Skin epidermis (tissue), 12 donors: ENCODE results near the gene PHPT1.
"Not testable (repeated sequence)": the region's sequence is repeated elsewhere in the genome, so short reads cannot be mapped to it uniquely, and the experiment has no call there.

Experiments used
- H3K27ac ChIP-seq, 21 experiments: fragments of 200-600 bp; sonication (generic) in 11 of 21; one replicate each; pipeline ENCODE4 v1.5.0; 2020; ENCODE audit warnings: mild to moderate bottlenecking in 3 of 21, inconsistent platforms in 2 of 21, moderate library complexity in 2 of 21
- H3K4me3 ChIP-seq, 7 experiments: fragments of 200-600 bp; sonication (generic) in 2 of 7; one replicate each; pipeline ENCODE4 v1.5.0; 2020; ENCODE audit warnings: inconsistent platforms in 2 of 7, mild to moderate bottlenecking in 2 of 7, moderate library complexity in 1 of 7

PHPT1 gene

DNA sequence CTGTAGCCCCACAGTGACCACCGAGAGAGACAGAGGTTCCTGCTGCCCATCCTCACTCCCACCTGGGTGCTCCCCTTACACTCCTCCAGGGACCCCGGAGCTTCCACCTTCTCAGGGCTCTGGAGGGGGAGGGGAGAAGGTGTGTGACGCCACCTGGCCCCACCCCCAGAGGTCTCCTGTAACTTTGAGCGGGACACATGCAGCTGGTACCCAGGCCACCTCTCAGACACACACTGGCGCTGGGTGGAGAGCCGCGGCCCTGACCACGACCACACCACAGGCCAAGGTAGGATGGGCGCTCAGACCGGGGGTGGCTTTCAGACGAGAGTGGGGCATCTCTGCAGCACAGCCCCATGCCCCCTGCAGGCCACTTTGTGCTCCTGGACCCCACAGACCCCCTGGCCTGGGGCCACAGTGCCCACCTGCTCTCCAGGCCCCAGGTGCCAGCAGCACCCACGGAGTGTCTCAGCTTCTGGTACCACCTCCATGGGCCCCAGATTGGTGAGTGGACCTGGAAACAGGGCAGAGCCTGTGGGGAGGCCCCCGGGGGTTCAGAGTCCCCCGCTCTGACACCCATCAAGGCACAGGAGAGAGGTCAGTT is 7.4 kb downstream of the PHPT1 start:
- Histone ChIP-seq H3K4me3 (no peak overlapping the region), H3K27ac (no peak overlapping the region)

DNA sequence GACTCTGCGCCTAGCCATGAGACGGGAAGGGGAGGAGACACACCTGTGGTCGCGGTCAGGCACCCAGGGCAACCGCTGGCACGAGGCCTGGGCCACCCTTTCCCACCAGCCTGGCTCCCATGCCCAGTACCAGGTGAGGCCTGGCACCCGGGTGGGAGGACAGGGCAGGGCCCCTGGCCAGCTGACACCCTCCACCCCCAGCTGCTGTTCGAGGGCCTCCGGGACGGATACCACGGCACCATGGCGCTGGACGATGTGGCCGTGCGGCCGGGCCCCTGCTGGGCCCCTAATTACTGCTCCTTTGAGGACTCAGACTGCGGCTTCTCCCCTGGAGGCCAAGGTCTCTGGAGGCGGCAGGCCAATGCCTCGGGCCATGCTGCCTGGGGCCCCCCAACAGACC is 8.0 kb downstream of the PHPT1 start:
- no peak overlapping the region for H3K27ac ChIP-seq

DNA sequence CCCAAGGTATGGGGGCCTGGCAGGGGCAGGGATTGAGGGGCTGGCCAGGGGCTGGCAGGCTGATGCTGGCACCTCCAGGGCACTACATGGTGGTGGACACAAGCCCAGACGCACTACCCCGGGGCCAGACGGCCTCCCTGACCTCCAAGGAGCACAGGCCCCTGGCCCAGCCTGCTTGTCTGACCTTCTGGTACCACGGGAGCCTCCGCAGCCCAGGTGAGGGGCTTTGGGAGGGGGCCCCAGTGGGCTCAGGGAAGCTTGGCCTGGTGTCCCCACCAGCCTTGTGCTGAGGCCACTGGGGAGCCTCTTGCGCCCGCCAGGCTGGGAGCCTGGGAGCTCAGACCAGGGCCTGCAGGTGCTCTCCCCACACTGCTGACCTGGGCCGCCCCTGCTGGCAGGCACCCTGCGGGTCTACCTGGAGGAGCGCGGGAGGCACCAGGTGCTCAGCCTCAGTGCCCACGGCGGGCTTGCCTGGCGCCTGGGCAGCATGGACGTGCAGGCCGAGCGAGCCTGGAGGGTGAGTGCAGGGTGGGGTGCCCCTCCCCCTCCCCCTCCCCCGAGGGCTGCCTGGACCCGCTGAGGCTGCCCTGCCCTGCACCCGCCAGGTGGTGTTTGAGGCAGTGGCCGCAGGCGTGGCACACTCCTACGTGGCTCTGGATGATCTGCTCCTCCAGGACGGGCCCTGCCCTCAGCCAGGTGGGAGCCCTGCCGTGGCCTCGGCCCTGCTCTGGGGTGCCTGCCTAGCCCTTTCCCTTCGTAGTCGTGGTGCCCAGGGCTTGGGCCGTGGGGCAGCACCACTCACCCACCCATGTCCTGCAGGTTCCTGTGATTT is 8.6 kb downstream of the PHPT1 start:
- no peak overlapping the region for H3K4me3 ChIP-seq
- peak overlapping the region in 5 of 21 experiments; percentile 20 to 63 (median 50) for H3K27ac ChIP-seq

More for the DNA sequence above, 8.0 kb downstream of the PHPT1 start:
- H3K4me3 ChIP-seq, result no peak overlapping the region

DNA sequence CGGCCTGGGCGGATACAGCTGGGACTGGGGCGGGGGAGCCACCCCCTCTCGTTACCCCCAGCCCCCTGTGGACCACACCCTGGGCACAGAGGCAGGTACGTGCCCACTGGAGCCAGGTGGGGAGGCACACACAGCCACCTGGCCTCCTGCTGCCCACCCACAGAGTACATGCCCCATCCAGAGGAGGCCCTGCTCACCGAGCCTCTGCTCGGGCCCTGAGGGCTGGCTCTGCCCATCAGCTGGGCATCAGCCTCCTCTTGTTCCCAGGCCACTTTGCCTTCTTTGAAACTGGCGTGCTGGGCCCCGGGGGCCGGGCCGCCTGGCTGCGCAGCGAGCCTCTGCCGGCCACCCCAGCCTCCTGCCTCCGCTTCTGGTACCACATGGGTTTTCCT is 9.2 kb downstream of the PHPT1 start:
- Histone ChIP-seq H3K4me3 (no peak overlapping the region), H3K27ac (peak overlapping the region in 8 of 21 experiments; percentile 20 to 63 (median 48))

DNA sequence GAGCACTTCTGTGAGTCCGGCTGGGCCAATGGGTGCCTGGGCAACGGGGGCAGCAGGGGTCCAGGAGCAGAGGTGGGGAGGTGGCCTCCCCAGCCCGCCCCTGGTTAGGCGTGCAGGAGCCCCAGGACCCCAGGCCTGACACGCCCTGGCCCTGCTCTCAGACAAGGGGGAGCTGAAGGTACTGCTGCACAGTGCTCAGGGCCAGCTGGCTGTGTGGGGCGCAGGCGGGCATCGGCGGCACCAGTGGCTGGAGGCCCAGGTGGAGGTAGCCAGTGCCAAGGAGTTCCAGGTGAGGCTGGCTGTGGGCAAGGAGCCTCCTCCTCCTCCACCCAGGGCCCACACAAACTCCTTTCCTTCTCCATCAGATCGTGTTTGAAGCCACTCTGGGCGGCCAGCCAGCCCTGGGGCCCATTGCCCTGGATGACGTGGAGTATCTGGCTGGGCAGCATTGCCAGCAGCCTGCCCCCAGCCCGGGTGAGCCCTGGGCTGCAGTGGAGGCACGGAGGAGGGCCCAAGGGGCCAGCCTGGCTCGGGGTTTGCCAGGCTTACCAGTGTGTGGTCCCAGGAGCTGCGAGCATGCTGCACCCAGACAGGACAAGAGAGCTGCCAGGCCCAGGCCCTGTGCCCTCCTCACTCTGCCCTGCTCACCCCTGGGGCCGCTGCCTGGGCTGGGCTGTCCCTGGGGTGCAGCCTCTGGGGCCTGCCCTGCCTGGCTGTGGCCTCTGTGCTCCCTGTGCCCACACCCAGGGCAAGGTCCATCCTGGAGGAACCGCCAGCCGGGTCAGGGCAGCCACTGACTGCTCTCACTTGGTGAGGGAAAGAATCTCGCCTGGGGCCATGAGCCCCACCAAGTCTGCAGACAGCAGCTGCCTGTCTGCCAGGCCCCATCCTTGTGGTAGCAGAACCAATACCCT is 9.9 kb downstream of the PHPT1 start:
- Histone ChIP-seq H3K4me3 (no peak overlapping the region), H3K27ac (peak overlapping the region in 11 of 21 experiments; percentile 20 to 63 (median 49))

DNA sequence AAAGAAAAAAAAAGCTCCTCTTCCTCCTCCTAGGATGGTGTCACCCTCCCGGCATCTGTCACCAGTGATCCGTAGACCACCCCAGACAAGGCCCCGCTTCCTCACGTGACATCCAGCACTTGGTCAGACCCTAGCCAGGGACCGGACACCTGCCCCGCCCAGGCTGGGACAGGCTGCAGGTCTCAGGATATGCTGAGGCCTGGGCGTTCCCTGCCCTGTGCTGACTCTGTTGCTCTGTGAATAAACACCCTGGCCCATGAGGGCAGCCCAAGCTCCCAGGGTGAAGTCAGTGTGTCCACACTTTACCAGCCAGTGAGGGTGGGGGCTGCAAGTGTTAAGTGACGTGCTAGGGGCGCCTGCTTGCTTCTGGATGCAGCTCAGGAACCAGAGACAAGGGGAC is 11.3 kb downstream of the PHPT1 start:
- Histone ChIP-seq H3K27ac (no peak overlapping the region), H3K4me3 (no peak overlapping the region)

DNA sequence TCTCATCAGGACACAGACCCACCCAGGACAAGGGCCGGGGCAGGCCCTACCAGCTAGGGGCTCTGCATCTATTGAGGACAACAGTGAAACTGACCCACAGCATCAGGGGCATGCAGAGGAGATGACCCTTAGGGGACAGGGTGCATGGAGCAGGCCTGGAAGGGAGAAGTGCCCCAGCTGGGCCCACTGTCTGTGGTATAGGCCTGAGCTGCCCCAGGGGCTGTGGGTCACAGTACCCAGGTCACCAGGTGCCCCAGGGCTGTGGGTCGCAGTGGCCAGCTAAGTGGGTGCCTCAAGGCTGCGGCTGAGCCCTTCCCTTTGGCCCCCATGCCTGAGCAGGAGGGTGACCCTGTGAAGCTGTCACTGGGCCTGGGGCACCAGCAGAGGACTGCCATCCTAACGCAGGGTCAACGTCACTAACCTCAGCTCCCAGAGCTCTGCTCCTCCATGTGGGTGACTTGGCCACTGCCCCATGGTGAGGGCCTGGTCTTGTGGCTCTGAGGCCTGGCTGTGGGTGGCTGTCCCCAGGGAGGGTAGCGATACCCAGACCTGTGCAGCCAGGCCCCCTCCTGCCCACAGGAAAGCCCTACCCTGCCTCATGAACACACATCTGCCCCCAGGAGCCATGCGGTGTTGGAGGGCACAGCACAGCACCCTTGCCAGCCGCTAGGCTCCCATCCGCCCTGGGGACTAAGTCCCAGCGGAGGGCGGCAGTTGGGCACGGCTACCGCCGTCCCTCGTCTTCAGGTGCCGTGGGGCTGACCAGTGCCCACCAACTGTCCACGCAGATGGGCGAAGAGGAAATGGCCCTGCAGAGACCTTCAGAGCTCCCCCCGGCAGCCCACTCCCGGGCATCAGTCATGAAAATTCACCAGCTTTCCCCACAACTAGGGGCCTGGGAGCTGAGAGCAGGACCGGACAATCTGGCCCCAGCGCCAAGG is 12.0 kb downstream of the PHPT1 start:
- Histone ChIP-seq H3K4me3 (no peak overlapping the region), H3K27ac (no peak overlapping the region)

DNA sequence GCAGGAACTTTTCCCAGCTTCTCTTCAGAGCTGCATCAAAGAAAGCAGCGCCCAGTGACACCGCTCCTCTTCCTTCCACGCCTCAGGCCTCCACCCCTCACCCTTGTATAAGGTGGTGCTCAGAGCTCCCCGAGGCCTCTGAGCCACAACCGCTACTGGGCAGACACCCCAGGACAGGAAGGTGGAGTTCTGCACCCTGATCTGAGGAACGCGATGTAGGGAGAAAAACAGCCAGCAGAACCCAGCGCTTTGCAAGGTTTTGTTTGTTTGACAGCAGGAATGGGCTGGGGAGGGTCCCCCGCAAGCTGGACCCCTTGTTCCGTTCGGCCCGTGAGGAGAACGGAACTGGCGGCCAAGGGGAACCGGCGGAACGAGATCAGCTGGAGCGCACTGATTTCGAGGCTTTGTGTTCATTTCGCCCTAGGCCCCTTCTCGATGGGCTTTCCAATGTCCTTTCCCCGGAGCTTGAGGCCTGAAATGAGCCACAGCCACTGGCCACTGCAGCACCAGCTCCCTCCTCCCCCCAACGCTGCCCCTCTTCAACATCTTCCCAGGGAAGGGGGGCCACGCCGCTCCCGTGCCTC is 12.8 kb downstream of the PHPT1 start:
- Histone ChIP-seq H3K4me3 (no peak overlapping the region), H3K27ac (no peak overlapping the region)

DNA sequence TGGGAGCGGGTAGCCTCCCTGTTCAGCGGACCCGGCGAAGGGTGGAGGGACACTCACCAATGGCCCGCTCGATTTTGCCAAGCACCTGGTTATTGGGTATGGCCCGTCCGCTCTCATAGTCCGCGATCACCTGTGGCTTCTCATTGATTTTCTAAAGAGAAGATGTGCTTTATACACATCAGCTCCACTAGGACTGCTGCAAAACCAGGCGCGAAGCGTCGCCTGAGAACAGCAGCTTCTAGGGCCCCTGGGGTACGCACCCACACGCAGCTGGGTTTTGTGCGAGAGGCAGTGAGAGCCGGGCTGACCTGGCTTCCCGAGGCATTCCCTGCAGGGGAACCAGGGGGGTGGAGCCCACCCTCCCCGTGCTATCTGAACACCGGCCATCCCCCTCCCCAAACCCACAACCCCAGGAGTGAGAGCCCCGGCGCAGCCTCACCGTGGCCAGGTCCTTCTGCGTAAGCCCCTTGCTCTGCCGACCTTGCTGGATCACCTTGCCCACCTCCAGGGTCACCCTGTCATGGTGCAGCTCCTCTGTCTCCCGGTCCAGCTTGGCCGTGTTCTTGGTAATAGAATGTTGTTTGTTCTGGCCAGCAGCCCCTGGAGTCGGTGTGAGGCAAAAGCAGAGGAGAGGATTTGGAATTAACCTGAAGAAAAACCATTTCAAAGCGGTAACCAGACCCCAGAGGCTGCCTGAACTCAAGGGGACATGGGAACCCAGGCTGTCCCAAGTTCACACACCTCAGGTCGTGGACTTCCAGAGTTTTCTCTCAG is 13.8 kb downstream of the PHPT1 start:
- H3K4me3 ChIP-seq, result no peak overlapping the region
- H3K27ac ChIP-seq, result no peak overlapping the region

DNA sequence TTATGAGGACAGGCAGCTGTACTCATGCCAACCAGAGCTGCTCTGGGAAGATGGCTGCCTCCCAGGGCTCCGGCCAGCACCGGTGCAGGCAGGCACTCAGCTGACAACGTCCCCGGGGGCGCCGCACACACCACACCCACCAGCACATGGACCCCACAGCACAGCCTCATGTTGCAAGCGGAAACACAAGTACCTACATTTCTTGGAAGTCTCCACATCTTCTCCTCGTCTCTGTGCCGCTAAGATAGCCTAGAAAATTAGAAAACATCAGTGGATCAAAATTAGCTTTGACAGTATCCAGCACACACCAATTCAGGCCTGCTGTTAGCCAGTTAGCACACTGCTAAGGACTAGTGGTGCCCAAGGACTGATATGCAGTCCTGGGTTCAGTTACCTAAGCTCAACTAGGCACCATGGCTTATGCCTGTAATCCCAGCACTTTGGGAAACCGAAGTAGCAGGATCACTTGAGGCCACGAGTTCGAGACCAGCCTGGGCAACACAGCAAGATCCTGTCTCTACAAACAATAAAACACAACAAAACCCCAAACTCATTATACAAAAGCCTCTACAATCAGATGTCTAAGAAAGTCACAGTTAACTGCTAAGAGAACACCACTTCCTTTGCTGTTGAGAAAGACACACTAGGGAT is 14.5 kb downstream of the PHPT1 start:
- H3K27ac ChIP-seq, result no peak overlapping the region
- H3K4me3 ChIP-seq, result no peak overlapping the region

DNA sequence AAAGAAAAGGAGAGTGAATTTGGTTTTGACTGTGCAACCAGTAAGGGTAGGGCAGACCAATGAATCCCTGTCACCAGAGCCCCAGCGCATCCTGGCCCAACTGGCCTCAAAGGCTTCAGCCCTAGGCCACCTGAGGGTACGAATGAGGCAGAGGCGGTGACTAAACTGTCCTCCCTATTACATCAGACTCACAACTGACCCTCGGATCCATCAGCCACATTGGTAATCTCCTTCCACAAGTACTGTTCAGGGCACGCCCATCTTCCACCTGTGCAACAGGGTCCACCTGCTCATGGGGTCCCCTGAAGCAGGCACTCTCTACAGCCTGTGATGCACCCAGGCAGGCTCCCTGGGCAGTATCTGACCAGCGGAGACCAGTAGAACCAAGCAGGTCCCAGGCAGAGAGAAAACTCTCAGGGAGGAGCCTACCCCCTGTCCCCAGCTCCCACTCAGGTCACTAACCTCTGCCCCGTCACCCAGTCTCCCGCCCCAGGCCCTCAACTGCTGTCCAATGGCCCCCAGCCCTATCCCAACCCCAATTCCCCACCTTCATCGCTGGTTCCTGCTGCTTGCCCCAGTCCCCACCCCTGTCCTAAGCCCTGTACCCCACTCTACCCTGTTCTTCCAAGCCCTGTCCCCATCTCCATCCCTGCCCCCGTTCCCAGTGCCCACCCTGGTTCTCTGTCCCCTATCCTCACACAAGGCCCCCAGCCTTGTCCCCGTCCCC is 16.0 kb downstream of the PHPT1 start:
- H3K27ac ChIP-seq, result peak overlapping the region in 19 of 21 experiments; percentile 87 to 99 (median 96)
- peak overlapping the region; percentile 82 to 97 (median 90) for H3K4me3 ChIP-seq

DNA sequence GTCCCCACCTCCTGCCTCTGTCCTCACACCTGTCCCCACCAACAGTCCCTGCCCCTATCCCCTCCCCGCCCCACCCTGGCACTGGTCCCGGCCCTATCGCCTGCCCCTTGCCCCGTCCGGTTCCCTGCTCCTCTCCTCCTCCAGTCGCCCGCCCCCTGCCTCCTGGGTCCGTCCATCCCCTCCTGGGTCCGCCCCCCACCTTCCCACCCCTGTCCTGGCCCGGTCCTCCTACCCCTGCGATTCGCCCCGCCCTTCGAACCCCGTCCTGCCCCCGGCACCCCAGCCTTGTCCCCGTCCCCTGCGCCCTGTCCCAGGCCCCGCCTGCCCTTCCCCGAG is 16.5 kb downstream of the PHPT1 start:
- Histone ChIP-seq H3K4me3 (peak overlapping the region; percentile 82 to 97 (median 90)), H3K27ac (peak overlapping the region; percentile 60 to 99 (median 96))

DNA sequence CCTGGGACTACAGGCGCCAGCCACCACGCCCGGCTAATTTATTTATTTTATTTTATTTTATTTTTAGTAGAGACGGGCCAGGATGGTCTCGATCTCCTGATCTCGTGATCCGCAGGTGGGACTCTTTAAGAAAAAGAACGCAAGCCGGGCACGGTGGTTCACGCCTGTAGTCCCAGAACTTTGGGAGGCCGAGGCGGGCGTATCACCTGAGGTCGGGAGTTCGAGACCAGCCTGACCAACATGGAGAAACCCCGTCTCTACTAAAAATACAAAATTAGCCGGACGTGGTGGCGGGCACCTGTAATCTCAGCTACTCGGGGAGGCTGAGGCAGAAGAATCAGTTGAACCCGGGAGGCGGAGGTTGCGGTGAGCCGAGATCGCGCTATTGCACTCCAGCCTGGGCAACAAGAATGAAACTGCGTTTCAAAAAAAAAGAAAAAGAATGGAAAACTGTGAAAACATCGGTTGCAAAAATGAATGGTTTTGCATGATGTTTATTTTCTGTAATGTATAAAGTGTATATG is 17.8 kb downstream of the PHPT1 start:
- Histone ChIP-seq H3K27ac (peak overlapping the region in 19 of 21 experiments; percentile 11 to 99 (median 96)), H3K4me3 (peak overlapping the region; percentile 82 to 97 (median 90))

DNA sequence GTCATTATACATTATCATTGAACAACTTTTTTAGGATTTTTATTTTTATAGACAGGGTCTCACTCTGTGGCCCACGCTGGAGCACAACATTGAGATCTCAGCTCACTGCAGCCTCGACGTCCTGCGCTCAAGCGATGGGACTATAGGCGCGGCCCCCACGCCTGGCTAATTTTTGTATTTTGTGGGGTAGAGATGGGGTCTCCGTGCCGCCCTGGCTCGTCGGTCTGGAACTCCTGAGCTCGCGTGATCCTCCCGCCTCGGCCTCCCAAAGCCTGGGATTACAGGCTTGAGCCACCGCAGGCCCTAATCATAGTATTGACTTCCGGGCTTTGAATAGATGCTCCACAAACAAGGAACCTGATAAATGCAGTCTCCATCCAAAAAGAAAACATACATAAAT is 18.3 kb downstream of the PHPT1 start:
- Histone ChIP-seq H3K4me3 (no peak overlapping the region), H3K27ac (no peak overlapping the region)

DNA sequence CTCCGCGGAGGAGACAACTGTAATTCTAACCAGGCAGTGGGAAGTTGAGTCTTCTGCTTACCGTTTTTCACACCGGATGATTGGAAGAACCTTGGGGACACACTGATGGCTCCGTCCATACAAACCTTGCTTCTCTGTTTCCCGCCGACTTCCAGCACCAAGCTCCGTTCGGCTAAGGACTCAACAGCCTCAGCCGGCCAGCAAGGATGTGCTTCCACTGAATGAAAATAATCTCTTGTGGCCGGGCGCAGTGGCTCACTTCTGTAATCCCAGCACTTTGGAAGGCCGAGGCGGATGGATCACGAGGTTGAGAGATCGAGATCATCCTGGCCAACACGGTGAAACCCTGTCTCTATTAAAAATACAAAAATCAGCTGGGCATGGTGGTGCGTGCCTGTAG is 18.7 kb downstream of the PHPT1 start:
- Histone ChIP-seq H3K27ac (no peak overlapping the region), H3K4me3 (no peak overlapping the region)

DNA sequence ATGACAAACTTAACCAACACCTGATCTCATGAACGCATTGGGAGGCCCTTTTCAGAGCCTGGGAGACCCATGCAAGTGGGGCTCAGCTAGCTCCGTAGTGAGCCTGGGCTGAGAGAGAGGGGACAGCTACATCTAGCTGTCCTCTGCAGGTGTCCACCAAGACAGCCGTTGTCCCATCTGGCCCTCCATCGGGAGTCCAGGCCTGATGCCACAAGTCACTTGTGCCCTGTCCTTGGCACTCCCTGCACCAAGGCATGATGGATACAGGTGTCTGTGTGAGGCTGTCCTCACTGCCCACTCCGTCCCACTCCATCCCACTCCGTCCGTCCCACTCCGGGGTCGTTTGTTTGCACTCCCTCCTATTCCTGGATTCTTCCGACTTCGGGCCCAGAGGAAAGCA is 19.4 kb downstream of the PHPT1 start:
- Histone ChIP-seq H3K27ac (no peak overlapping the region), H3K4me3 (no peak overlapping the region)

DNA sequence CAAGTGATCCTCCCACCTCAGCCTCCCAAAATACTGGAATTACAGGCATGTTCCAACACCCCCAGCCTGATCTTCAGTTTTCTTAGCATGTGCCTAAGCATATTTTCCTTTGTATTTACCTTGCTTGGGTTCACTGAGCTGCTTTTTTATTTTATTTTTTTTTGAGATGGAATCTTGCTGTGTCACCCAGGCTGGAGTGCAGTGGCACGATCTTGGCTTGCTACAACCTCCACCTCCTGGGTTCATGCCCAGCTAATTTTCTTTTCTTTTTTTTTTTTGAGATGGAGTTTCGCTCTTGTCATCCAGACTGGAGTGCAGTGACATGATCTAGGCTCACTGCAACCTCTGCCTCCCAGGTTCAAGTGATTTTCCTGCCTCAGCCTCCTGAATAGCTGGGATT is 20.4 kb downstream of the PHPT1 start:
- not testable (repeated sequence) for H3K4me3 ChIP-seq, H3K27ac ChIP-seq
